HepG2 (cell line): Measurements from ENCODE around the gene CDT1. TPM values are rescaled to one million over a fixed set of nuclear protein-coding genes. Genes with fewer than 3 reads are reported as not detected.

Source experiments
- ATAD3A ChIP-seq: sonication (generic); formaldehyde crosslinking; IDR thresholded peaks from 2 replicates; pipeline ENCODE4 v1.4.0; 2020; ENCODE audit warnings: missing genetic modification reagents
- ATRX ChIP-seq: sonication (generic); formaldehyde crosslinking; IDR thresholded peaks from 2 replicates; pipeline ENCODE4 v1.4.0; 2020; ENCODE audit warnings: missing genetic modification reagents, borderline replicate concordance
- CENPBD1 ChIP-seq: sonication (generic); formaldehyde crosslinking; IDR thresholded peaks from 2 replicates; pipeline ENCODE4 v1.8.0; 2022; ENCODE audit warnings: missing genetic modification reagents, low read depth, mild to moderate bottlenecking, borderline replicate concordance
- FIP1L1 ChIP-seq: fragments of 200-400 bp; formaldehyde crosslinking; IDR thresholded peaks from 2 replicates; pipeline ENCODE4 v1.6.1; 2018; ENCODE audit warnings: low read depth, mild to moderate bottlenecking, low read length, moderate library complexity, borderline replicate concordance; ENCODE audit not compliant: insufficient read depth
- GATAD2A ChIP-seq: IDR thresholded peaks from 2 replicates; pipeline ENCODE4 v1.6.1; 2016
- KDM2A ChIP-seq: sonication (generic); formaldehyde crosslinking; IDR thresholded peaks from 2 replicates; pipeline ENCODE4 v1.4.0; 2020; ENCODE audit warnings: low read depth, missing genetic modification reagents, borderline replicate concordance
- MAF1 ChIP-seq: sonication (generic); formaldehyde crosslinking; IDR thresholded peaks from 2 replicates; pipeline ENCODE4 v1.5.0; 2020; ENCODE audit warnings: missing genetic modification reagents, borderline replicate concordance
- MAZ ChIP-seq, 2 experiments: sonication (generic) in 1 of 2; formaldehyde crosslinking in 1 of 2; IDR thresholded peaks; 2 replicates each; pipeline versions ENCODE4 v1.5.0 to v1.6.1; 2012 to 2020; ENCODE audit warnings: low read depth in 2 of 2, mild to moderate bottlenecking in 2 of 2, borderline replicate concordance in 1 of 2, improper control_type of control experiment in 1 of 2, low read length in 1 of 2, missing genetic modification reagents in 1 of 2, moderate library complexity in 1 of 2
- NFRKB ChIP-seq: fragments of 450-650 bp; IDR thresholded peaks from 2 replicates; pipeline ENCODE4 v1.6.1; 2017
- NR2F6 ChIP-seq, 2 experiments: IDR thresholded peaks; 2 replicates each; pipeline ENCODE4 v1.6.1; 2016; ENCODE audit warnings: antibody characterized with exemption in 1 of 2, mild to moderate bottlenecking in 1 of 2
- SIX1 ChIP-seq: sonication (generic); formaldehyde crosslinking; IDR thresholded peaks from 2 replicates; pipeline ENCODE4 v1.4.0; 2020; ENCODE audit warnings: missing genetic modification reagents, borderline replicate concordance
- ZFP91 ChIP-seq: sonication (generic); formaldehyde crosslinking; IDR thresholded peaks from 2 replicates; pipeline ENCODE4 v1.9.0; 2022; ENCODE audit warnings: missing genetic modification reagents, mild to moderate bottlenecking, borderline replicate concordance
- ZNF12 ChIP-seq: sonication (generic); formaldehyde crosslinking; IDR thresholded peaks from 2 replicates; pipeline ENCODE4 v1.5.0; 2020; ENCODE audit warnings: missing genetic modification reagents
- ZNF142 ChIP-seq: sonication (generic); formaldehyde crosslinking; IDR thresholded peaks from 2 replicates; pipeline ENCODE4 v1.4.0; 2020; ENCODE audit warnings: missing genetic modification reagents
- ZNF207 ChIP-seq: fragments of 450-650 bp; IDR thresholded peaks from 2 replicates; pipeline ENCODE4 v1.6.1; 2016; ENCODE audit warnings: antibody characterized with exemption, borderline replicate concordance
- ZNF234 ChIP-seq: sonication (generic); formaldehyde crosslinking; conservative IDR thresholded peaks from 2 replicates; pipeline ENCODE4 v1.5.1; 2020; ENCODE audit warnings: mild to moderate bottlenecking, missing genetic modification reagents
- ZNF44 ChIP-seq: sonication (generic); formaldehyde crosslinking; IDR thresholded peaks from 2 replicates; pipeline ENCODE4 v1.5.1; 2020; ENCODE audit warnings: mild to moderate bottlenecking, missing genetic modification reagents
- ZNF552 ChIP-seq: sonication (generic); formaldehyde crosslinking; IDR thresholded peaks from 2 replicates; pipeline ENCODE4 v1.9.0; 2022; ENCODE audit warnings: missing genetic modification reagents, mild to moderate bottlenecking, borderline replicate concordance
- ZNF605 ChIP-seq: sonication (generic); formaldehyde crosslinking; IDR thresholded peaks from 2 replicates; pipeline ENCODE4 v1.8.0; 2022; ENCODE audit warnings: mild to moderate bottlenecking, missing genetic modification reagents
- polyA plus RNA-seq, 8 experiments: library from polyadenylated mRNA; depleted of rRNA in 3 of 8; stranded (reverse) in 7 of 8; unstranded in 1 of 8; fragments of >200 nt; fragmentation: Illumina TruSeq in 4 of 8; extraction: Trizol in 4 of 8; gene quantifications; 2 replicates each; pipeline versions ENCODE4 v1.2.1 to v1.2.3, GENCODE V29; 2011 to 2016; ENCODE audit warnings: low read depth in 4 of 8, missing spikeins in 1 of 8, mixed read lengths in 1 of 8; ENCODE audit not compliant: insufficient read depth in 1 of 8
- total RNA-seq, 5 experiments: library from RNA; depleted of rRNA; stranded (reverse); fragments of >200 nt; fragmentation: Illumina TruSeq; extraction: Trizol; gene quantifications; 2 replicates each; pipeline ENCODE4 v1.2.3, GENCODE V29; 2016; ENCODE audit warnings: low read depth in 1 of 5

The CDT1 gene
- total and polyA plus RNA-seq, 2 of the 13 experiments (the other 11 are each of a cell fraction or from before 2014, with no cell fraction given) = 23.1 to 23.8 TPM

- no peak for TF ChIP-seq ZNF142 (CRISPR knock-in tag)
- no peak for TF ChIP-seq NFRKB
- peak; percentile 76 for TF ChIP-seq ZFP91
- TF ChIP-seq ZNF552 (CRISPR knock-in tag) = 0 out of 2 replicates have a peak, but pooled peaks have one; percentile 71
- TF ChIP-seq ZNF234 (CRISPR knock-in tag) = no peak
- no peak for TF ChIP-seq ZNF12
- peak; percentile 74 for TF ChIP-seq KDM2A (CRISPR knock-in tag)
- TF ChIP-seq NR2F6 (IDR thresholded peaks at IDR 0.05) = peak; percentile 96
- peak; percentile 99 for TF ChIP-seq NR2F6 (CRISPR knock-in tag; IDR thresholded peaks at IDR 0.05)
- TF ChIP-seq MAZ (IDR thresholded peaks at IDR 0.05; ENCODE audit: borderline replicate concordance, low read depth, low read length) = peak; percentile 80
- TF ChIP-seq MAZ (CRISPR knock-in tag; IDR thresholded peaks at IDR 0.05; ENCODE audit: low read depth) = no peak
- no peak for TF ChIP-seq ZNF605 (CRISPR knock-in tag)
- 0 out of 2 replicates have a peak, but pooled peaks have one; percentile 24 for TF ChIP-seq MAF1 (CRISPR knock-in tag)
- no peak for TF ChIP-seq ATRX (CRISPR knock-in tag)
- TF ChIP-seq GATAD2A = peak; percentile 89
- no peak for TF ChIP-seq FIP1L1
- no peak for TF ChIP-seq ZNF207
- no peak for TF ChIP-seq ATAD3A (CRISPR knock-in tag)
- TF ChIP-seq ZNF44 = no peak
- TF ChIP-seq CENPBD1 (CRISPR knock-in tag) = no peak
- peak; percentile 58; the same call in 1 of the 2 replicates for TF ChIP-seq SIX1 (CRISPR knock-in tag)
These were observed 40.0 kb upstream of the CDT1 start (continued) for GRCh38 chr16:88763502-88764053.
